GM10847 (cell line): ENCODE measurements around the gene DOCK3.

Experiments used
- POLR2A ChIP-seq: IDR thresholded peaks from 2 replicates; pipeline ENCODE4 v1.6.1; 2011; ENCODE audit not compliant: insufficient read length; ENCODE audit errors: extremely low read depth

DOCK3 gene

DNA sequence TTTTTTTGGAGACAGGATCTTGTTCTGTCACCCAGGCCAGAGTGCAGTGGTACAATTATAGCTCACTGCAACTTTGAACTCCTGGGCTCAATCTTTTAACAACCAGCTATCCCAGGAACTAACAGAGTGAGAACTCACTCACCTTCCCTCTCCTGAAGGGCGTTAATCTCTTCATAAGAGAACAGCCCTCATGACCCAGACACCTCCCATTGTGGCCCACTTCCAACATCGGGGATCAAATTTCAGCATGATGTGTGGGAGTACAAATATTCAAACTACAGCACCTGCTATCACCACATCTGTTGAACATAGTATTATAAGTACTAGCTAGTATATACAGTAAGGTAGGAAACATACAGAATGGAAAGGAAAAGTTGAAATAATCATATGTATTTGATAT is 132.5 kb downstream of the DOCK3 start:
- no peak for TF ChIP-seq POLR2A

DNA sequence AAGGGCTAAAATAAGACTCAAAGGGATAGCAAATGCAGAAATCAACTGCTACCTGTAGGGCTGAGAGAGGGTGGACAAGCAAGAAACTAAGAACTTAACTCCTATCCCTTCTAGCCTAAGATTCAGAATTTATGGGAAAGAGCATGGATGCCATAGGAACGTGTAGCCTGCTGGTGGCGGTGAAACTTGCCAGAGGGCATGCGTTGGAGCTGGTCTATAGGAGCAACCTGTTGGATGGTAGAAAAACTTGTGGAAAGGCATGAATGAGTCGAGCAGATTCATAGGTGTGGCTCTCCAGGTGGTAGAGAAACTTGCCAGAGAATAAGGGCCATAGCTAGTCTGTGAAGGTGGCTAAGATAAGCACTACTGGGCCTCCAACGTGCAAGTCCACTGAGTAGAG is 137.2 kb downstream of the DOCK3 start:
- no peak for TF ChIP-seq POLR2A

DNA sequence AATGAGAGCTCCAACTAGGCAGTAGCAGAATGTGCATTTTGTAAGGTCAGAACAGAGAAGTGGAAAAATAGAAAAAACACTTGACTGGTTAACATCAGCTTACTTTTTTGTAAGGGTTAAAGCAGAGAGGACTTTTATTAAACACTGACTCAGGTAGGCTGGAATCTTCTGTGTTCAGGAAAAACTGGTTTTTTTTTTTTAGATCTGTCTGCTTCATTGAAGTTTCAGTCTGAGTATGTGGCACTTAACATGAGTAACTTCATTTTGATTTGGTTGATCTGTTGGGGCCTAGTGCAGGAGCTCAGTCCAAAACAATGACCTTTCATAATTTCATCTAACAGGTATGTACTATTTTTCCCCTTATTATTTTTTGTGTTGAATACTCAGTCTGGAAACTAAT is 141.1 kb downstream of the DOCK3 start:
- no peak for TF ChIP-seq POLR2A

DNA sequence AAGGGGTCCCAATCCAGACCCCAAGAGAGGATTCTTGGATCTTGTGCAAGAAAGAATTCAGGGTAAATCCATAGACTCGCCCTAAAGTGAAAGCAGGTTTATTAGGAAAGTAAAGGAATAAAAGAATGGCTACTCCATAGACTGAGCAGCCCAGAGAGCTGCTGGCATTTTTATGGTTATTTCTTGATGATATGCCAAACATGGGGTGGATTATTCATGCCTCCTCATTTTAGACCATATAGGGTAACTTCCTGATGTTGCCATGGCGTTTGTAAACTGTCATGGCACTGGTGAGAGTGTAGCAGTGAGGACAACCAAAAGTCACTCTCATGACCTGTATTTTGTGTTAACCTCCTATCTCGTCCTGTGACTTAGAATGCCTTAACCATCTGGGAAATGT is 142.2 kb downstream of the DOCK3 start:
- no peak for TF ChIP-seq POLR2A

DNA sequence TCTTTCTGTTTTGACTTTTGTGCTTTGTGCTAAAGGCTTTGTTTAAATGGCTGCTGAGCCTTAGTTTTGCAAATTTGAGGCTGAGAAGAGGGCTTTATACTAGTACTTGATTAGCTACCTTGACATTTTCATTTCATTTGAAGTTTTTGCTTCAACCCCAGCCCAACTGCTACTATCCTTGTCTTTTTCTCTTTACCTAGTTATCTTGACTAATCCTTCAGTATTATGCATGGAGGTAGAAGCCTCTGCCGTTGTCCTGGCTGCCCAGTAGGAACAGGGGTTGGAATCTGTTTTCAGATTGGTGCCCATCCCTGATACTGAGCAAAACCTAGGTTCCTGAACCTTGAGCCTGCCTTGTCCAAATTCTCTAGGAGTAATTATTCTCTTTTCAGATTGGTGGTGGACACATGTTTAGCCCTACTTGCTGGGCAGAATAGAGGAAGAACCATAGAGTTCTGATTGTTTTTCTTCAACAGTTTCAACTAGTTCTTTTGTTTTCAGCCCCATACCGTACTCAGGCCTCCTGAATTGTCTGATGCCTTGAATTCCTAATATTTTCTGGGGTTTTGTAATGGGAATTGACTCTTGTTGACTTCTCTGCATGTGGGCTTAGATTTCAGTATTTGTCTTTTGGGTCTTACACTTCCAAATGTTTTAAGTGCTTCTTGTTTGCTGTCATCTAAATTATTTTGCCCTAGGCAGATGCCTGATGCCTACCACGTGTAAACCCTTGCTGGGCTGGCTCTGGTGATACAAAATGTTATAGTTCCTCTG is 143.2 kb downstream of the DOCK3 start:
- no peak for TF ChIP-seq POLR2A

DNA sequence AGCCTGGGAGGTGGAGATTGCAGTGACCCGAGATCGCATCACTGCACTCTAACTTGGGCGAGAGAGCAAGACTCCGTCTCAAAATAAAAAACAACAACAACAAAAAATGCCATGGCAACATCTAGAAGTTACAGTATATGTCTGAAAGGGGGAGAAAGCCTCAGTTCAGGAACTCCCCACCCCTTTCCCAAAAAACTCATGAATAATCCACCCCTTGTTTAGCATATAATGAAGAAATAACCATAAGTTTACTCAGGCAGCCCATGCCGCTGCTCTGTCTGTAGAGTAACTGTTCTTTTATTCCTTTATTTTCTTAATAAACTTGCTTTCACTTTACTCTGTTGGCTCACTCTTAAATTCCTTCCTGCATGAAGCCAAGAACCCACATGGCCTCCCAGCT is 145.2 kb downstream of the DOCK3 start:
- TF ChIP-seq POLR2A: no peak

DNA sequence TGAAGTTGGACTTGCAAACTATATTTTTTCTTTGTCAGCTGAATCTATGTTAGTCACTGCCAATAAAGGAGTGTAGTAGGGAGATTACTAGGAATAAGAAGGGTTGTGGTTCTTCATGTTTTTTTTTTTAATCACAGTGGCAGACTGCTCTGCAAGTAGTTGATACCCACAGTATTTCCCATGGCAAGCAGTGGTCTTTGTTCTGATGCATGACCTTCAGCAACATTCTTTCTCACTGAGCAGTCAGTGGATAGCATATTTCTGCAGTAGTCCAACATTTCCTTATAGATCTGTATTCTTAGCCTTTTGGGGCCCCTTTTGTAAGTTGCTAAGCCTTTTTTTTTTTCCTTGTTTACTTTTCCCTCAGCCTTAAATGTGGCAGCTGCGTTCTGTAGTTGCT is 151.1 kb downstream of the DOCK3 start:
- no peak for TF ChIP-seq POLR2A

DNA sequence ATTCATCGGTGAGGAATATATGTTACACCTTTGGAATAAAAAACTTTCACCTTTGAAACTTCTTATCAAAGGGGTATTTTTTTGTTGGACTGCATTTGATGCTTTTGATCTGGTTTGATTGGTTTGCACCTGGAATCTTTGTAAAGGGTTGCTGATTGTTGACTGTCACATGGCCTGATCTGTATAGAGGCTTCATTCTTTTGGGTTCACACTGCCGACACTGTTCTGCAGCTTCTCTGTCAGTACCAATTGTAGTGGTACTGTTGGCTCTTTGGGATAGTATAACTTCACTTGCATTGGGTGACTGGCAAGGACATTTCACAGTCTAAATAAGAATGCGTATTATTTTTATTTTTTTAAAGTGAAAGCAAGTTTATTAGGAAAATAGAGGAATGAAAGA is 155.7 kb downstream of the DOCK3 start:
- TF ChIP-seq POLR2A: no peak

DNA sequence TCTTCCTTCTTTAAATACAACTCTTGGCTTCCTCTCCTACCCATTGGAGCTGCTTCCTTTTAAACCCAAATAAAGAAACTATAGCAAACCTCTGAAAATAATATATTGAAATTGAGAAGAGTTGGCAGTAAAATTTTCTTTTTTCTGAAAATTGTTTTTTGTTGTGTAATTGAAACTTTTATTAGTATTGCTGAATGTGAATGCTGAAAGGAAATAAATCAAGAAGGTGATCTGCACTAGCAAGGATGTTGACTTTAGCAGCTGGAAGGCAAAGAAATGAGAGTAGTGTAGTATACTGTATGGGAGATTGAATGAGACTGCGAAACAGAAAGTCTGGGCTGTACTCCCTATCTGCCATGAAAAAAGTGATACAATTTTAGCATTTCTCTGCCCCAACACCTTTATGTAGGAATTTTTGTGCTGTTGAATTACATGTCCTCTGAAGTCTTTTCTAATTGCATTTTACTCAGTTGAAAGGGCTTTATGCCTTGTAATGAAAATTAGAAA is 166.3 kb downstream of the DOCK3 start:
- TF ChIP-seq POLR2A: no peak

DNA sequence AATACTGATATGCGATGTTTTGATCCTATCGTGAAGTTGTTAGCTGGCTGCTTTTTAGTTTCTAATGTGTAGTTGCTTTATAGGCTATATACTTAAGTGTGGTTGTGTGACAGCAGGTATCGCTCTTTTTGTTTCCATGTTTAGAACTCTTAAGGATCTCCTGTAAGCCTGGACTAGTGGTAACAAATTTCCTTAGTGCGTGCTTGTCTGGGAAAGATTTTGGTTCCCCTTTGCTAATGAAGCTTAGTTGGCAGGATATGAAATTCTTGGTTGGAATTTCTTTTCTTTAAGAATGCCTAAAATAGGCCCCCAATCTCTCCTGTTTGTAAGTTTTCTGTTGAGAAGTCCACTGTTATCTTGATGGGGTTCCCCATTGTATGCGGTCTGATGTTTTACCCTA is 173.6 kb downstream of the DOCK3 start:
- no peak for TF ChIP-seq POLR2A

DNA sequence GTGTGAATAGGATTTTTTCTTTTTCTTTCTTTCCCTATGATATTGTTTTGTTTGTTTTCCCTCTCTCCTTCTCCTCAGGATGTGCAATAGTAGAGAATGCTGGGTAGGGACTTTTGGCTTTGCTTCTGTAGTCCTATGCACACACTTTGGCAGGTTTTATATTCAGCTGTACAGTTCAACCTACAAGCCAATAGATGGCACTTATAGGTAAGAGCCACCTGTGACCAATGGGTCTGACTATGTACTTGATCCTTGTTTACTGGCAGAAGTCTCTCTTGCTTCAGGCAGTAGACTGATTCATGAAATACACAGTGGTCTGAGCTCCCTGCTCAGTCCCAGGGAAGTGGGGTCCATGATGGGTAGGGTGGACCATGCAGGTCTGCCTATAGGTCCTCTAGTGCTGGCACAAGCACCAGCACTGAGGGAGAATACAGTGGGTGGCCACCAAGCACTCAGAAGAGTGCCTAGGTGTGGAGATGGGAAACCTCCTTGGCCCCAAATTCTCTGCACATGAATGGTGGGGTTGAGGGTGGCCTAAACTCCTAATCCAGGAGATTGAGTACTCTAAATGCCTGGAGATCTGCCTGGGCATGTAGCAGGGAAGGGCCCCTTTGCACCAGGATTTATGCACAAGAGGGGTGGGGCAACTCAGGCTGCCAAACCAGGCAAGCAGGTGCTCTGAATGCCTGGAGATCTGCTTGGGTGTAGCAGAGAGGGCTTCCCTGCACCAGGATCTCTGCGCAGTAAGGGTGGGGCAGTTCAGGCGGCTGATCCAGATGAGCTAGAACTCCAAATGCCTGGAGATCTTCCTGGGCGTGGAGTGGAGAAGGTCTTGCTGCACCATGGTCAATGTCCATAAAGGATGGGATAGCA is 176.1 kb downstream of the DOCK3 start:
- TF ChIP-seq POLR2A: no peak

DNA sequence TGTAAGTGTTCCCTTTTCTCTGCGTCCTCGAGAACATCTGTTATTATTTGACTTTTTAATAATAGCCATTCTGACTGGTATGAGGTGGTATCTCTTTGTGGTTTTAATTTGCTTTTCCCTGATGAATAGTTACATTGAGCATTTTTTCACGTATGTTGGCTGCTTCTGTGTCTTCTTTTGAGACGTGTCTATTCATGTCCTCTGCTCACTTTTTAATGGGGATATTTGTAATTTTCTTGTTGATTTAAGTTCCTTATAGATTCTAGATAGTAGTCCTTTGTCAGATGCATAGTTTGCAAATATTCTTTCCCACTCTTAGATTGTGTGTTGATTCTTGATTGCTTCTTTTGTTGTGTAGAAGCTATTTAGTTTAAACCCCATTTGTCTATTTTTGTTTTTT is 179.2 kb downstream of the DOCK3 start:
- no peak for TF ChIP-seq POLR2A

DNA sequence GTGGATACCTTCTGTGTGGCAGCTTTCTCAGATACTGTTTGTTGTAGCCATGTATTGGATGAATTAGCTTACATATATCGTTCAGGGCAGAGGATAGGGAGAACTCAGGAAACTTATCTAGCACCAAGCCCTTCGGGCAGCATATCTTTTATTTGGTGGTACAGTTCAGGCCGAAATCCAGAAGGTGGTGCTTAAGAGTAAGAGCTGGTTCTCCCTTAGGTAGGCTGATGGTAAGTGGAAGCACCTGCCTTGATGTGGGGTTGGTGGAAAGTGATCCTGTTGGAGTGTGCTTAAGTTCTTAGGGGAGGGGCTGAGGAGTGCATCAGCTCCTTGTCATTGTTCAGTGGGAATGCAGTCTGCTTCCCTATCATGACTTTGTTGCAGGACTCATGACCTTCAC is 187.5 kb downstream of the DOCK3 start:
- TF ChIP-seq POLR2A: no peak

DNA sequence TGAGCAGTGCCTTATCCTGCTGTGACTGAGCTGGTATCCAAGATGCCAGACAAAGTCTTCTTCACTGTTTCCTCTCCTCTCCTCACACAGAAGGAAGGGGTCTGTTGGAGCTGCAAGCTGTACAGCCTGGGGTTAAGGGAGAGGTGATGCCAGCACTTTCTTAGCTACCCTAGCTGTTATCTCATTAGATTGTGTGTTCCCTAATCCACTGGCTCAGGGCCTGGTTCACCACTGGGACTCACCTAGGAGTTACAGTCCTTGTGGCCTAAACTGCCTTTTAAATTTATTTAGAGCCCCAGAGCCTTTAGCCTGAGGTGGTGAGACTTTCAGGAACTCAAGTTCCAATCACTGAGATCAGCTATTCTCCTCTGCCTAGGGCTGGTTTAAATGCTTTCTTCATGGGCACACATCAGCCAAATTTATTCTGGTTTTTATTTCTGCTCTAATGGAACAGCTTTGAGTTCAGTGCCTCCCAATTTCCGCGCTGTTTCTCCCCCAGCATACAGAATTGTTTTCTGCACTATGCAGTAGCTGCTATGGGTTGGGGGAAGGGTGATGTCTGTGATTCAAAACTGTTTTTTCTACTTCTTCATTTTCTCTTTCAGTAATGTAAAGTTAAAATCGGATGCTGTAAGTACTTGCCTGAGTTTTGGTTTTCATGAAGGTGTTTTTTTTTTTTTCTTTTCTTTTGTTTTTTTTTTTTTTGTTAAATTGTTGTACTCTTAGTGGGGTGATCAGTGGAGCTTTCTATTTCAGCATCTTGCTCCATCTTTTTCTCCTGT is 198.8 kb downstream of the DOCK3 start:
- no peak for TF ChIP-seq POLR2A

DNA sequence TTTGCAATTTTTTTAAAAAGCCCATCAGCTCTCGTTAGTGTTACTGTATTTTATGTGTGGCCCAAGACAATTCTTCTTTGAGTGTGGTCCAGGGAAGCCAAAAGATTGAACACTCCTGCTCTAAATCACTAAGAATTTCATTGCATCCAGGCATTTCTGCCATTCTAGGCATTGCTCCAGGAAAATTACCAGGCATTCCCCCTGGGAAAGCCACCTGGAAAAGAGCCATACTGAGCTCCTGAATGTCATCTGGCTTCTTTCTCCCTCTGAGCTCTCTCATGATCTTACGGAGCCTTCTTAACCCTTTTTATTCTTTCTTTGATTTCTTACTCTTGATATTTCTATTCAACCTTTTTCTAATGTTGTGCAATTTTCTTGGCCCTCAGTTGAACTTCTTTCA is 202.2 kb downstream of the DOCK3 start:
- no peak for TF ChIP-seq POLR2A
